ENCODE results near the gene ERG.

GRCh38 chr21:38351961-38352521, 146.2 kb downstream of the ERG start:
- TF ChIP-seq CTCF (IDR thresholded peaks at IDR 0.05; ENCODE audit: poor library complexity, severe bottlenecking) (no peak), EZH2 (IDR thresholded peaks at IDR 0.05; ENCODE audit: borderline replicate concordance, insufficient read depth, low read length, poor library complexity, severe bottlenecking) (no peak), POLR2AphosphoS5 (IDR thresholded peaks at IDR 0.05) (no peak), RAD21 (conservative IDR thresholded peaks at IDR 0.05) (no peak)
